ENCODE measurements around the gene P2RX6. TPM values are rescaled to one million over a fixed set of nuclear protein-coding genes. Genes with fewer than 3 reads are reported as not detected.

Gene P2RX6
- total and polyA plus RNA-seq, 9 of the 15 experiments (the other 6 are each of a cell fraction or from before 2014, with no cell fraction given), result 0.01 to 3.9 (median 1.5) TPM; not detected in 1

DNA sequence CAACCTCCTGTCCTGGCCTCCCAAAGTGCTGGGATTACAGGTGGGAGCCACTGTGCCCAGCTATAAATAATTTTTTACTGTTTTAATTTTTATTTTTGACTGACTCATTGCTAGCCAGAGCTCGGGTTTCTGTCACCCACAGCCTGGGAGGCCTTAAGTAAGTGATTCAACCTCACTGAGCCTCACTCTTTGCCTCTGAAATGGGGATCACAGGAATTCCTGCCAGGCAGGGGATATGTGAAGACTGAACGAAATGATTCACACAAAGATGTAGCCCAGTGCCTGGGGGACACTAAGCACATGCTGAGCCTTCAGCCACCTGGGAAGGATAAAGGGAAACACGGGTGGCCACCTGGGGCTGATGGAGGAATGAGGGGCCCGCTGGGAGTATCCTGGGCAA lies 27.0 kb downstream of the P2RX6 start:
- peaks cover 6% of the 10 kb centered on the region for H4K20me1 ChIP-seq (replicated peaks; ENCODE audit: control insufficient read depth, insufficient read depth, low read length)
- no peak overlapping the region for H3K4me3 ChIP-seq
- peaks cover 7 to 31% of the 10 kb centered on the region in 2 experiments; a peak in 3 of 5 replicates for H3K27me3 ChIP-seq (ENCODE audit: control insufficient read depth in 2 of 2, insufficient read depth in 2 of 2, low read length in 2 of 2)
- in situ Hi-C loops (cut with MboI), result no loop called here
- no peaks in the 10 kb centered on the region for H3K36me3 ChIP-seq (ENCODE audit: control insufficient read depth, insufficient read depth, low read length)
- 22% methylated on average over 4 of the region's 4 CpGs for WGBS (ENCODE audit: insufficient coverage, low coverage, missing lambda C conversion rate)
- peak overlapping the region in 1 of 2 experiments; percentile 21; a peak in 1 of 4 replicates for H3K9ac ChIP-seq (ENCODE audit: insufficient read depth in 1 of 2, low read depth in 2 of 2, low read length in 2 of 2)
- BruUV-seq (replicated peaks), result no TSS peak
- no peak overlapping the region for H2AFZ ChIP-seq (ENCODE audit: low read depth, low read length)
- TF ChIP-seq JUND (IDR thresholded peaks at IDR 0.05; ENCODE audit: borderline replicate concordance, low read depth, low read length) (0 out of 2 replicates have a peak, but pooled peaks have one; percentile 7), JUND (tag; IDR thresholded peaks at IDR 0.05; ENCODE audit: borderline replicate concordance, low read depth, low read length) (no peak), POLR2AphosphoS2 (IDR thresholded peaks at IDR 0.05; ENCODE audit: low read length) (no peak), MAFF (IDR thresholded peaks at IDR 0.05; ENCODE audit: low read length) (0 out of 2 replicates have a peak, but pooled peaks have one; percentile 25), ZNF699 (CRISPR knock-in tag; IDR thresholded peaks at IDR 0.05; ENCODE audit: insufficient replicate concordance) (peak; percentile 56), XRCC5 (IDR thresholded peaks at IDR 0.05; ENCODE audit: low read depth, low read length) (peak; percentile 71; the same call in 1 of the 2 replicates), NCOA4 (IDR thresholded peaks at IDR 0.05; ENCODE audit: partially characterized antibody) (no peak), TEAD4 (IDR thresholded peaks at IDR 0.05; ENCODE audit: low read length) (no peak), TEAD4 (CRISPR knock-in tag; IDR thresholded peaks at IDR 0.05; ENCODE audit: borderline replicate concordance) (0 out of 2 replicates have a peak, but pooled peaks have one; percentile 57), HNRNPLL (IDR thresholded peaks at IDR 0.05; ENCODE audit: low read depth, low read length, poor library complexity, severe bottlenecking) (peak; percentile 29), ZNF41 (CRISPR knock-in tag; conservative IDR thresholded peaks at IDR 0.05) (0 out of 2 replicates have a peak, but pooled peaks have one; percentile 12)
- H3K4me2 ChIP-seq (ENCODE audit: insufficient read depth, low read length), result no peak overlapping the region
- no peaks in the 10 kb centered on the region for H3K9me1 ChIP-seq (ENCODE audit: control insufficient read depth, insufficient read depth, low read length)
- FAIRE-seq, result no peak
- no peak overlapping the region for H3K27ac ChIP-seq (ENCODE audit: extremely low read depth, low read depth, low read length)
- ChIA-PET CTCF (ENCODE audit: low intra/inter-chr PET ratio) (interaction anchor here (0.6 to 0.8 kb wide), 3 partner anchors 18 to 237 kb away, joined by 3 to 6 read pairs (median 3); no protein-coding TSS in a partner anchor), POLR2A (interaction anchor here (0.6 to 12.9 kb wide), 9 partner anchors 10 to 167 kb away, joined by 3 to 120 read pairs (median 4); partner anchors contain the start of genes LZTR1, SLC7A4 and THAP7)
- H3K4me1 ChIP-seq (replicated peaks in 1 of 2; ENCODE audit: control insufficient read depth in 2 of 2, insufficient read depth in 2 of 2, low read length in 2 of 2), result peaks cover 42 to 46% of the 10 kb centered on the region in 2 experiments
- intact Hi-C loops (cut with micrococcal nuclease), result no loop called here
- no peak for DNase-seq (ENCODE audit: extremely low read depth in 1 of 4, low spot score in 3 of 4)
- H3K79me2 ChIP-seq (ENCODE audit: control insufficient read depth, insufficient read depth, low read length), result no peaks in the 10 kb centered on the region
- no peak for ATAC-seq
- no peaks in the 10 kb centered on the region for H3K9me3 ChIP-seq (replicated peaks; ENCODE audit: control insufficient read depth, insufficient read depth, low read depth, low read length)

Measured in K562 (cell line).